ENCODE results near the gene MC3R.

Gene MC3R

GRCh38 chr20:56257604-56258003 is 9.1 kb downstream of the MC3R start:
- no peak for DNase-seq

GRCh38 chr20:56259948-56260347 is 11.4 kb downstream of the MC3R start:
- no peak for DNase-seq

- DNase-seq = no peak
Observed at GRCh38 chr20:56268536-56268935, 20.0 kb downstream of the MC3R start.

GRCh38 chr20:56271974-56272373 is 23.4 kb downstream of the MC3R start:
- DNase-seq = no peak

- DNase-seq = no peak
Observed at GRCh38 chr20:56273491-56273890, 25.0 kb downstream of the MC3R start.

- DNase-seq = no peak
Observed at GRCh38 chr20:56274156-56274555, 25.6 kb downstream of the MC3R start.

GRCh38 chr20:56278196-56278595 is 29.7 kb downstream of the MC3R start:
- no peak for DNase-seq

GRCh38 chr20:56285496-56285895 is 37.0 kb downstream of the MC3R start:
- no peak for DNase-seq

- no peak for DNase-seq
Observed at GRCh38 chr20:56289652-56290051, 41.1 kb downstream of the MC3R start.

GRCh38 chr20:56299362-56299761 is 50.8 kb downstream of the MC3R start:
- no peak for DNase-seq

Measured in stimulated activated CD4-positive, alpha-beta T cell treated with anti-CD3 and anti-CD28 coated beads, Interleukin-4, amount 100 ng/mL, for 4 hours (primary cell).